22Rv1 (cell line): ENCODE data around the gene INPP1.

Experiments used
- ZFX ChIP-seq: fragments of 450-650 bp; IDR thresholded peaks from 2 replicates; pipeline ENCODE4 v1.6.1; 2017; ENCODE audit warnings: antibody characterized with exemption, borderline replicate concordance
- TF ChIP-seq, protein P1 (sequence below): fragments of 450-650 bp; IDR thresholded peaks from 2 replicates; pipeline ENCODE4 v1.5.1; 2017; ENCODE audit warnings: mild to moderate bottlenecking

DNA sequence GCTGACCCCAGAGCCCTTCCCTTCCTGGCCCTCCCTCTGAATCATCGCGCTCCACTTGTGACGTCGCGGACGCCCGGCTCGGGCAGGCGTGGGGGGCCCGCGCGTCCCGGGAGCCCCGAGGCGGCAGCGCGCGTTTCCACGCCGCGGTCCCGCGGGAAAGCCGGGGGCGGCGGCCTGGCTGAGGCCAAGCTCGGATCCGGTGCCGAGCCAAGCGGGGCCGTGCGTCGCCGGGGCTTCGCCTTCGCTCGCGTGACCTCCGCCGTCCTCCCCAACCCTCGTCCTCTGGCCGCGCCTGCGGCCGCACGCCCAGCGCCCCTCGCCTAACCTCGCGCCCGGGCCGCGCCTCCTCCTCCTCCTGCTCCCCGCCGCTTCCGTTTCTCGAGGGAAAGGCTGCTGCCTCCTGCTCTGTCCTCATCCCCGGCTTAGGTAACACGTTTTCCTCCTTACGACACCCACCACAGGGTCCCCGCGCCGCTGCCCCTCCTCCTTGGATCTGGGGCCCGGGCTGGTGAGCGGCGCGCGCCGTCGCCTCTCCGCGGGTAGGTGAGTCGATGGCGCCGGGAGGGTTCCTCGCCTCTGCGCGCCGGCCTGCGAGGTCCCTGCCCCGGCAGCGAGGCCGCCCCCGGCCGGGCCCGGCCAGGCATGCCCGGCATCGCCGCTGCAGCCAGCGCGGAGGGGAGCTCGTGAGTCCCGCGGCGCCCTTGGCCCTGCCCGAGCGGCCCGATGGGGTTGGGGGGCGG lies at the start of gene INPP1:
- TF ChIP-seq, protein P1, sequence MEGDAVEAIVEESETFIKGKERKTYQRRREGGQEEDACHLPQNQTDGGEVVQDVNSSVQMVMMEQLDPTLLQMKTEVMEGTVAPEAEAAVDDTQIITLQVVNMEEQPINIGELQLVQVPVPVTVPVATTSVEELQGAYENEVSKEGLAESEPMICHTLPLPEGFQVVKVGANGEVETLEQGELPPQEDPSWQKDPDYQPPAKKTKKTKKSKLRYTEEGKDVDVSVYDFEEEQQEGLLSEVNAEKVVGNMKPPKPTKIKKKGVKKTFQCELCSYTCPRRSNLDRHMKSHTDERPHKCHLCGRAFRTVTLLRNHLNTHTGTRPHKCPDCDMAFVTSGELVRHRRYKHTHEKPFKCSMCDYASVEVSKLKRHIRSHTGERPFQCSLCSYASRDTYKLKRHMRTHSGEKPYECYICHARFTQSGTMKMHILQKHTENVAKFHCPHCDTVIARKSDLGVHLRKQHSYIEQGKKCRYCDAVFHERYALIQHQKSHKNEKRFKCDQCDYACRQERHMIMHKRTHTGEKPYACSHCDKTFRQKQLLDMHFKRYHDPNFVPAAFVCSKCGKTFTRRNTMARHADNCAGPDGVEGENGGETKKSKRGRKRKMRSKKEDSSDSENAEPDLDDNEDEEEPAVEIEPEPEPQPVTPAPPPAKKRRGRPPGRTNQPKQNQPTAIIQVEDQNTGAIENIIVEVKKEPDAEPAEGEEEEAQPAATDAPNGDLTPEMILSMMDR = no peak
- no peak for TF ChIP-seq ZFX
